H1 (cell line): ENCODE results near the gene CD72. TPM values are rescaled to one million over a fixed set of nuclear protein-coding genes. Genes with fewer than 3 reads are reported as not detected.

ENCODE experiments used
- CTCF ChIA-PET: fragments of 300-600 bp; sonication (Branson Sonifier 250); formaldehyde crosslinking; loops from one replicate; lab custom pipeline; 2021; ENCODE audit not compliant: partially characterized antibody; lab: Charles Lee
- POLR2A ChIA-PET: fragments of 300-600 bp; sonication (Branson Sonifier 250); formaldehyde crosslinking; loops from one replicate; lab custom pipeline; 2021; ENCODE audit warnings: inconsistent platforms; ENCODE audit not compliant: partially characterized antibody; lab: Charles Lee
- DNase-seq, 2 experiments: peaks; one replicate each; pipeline versions ENCODE4 v3.0.0 to v3.0.0-alpha.2; 2010 to 2022; ENCODE audit warnings: low spot score in 2 of 2, low read depth in 1 of 2, mixed read lengths in 1 of 2
- FAIRE-seq: peaks from 2 replicates; lab custom pipeline; 2011; peaks lifted over from hg19 to GRCh38; lab: Jason Lieb, UNC
- H2AFZ ChIP-seq: 2 replicates; pipeline ENCODE4 v1.8.1; 2012; ENCODE audit warnings: low read length, inconsistent platforms
- H2AK5ac ChIP-seq: 2 replicates; pipeline ENCODE4 v1.6.1; 2013; ENCODE audit warnings: low read depth, low read length
- H2BK120ac ChIP-seq: replicated peaks from 2 replicates; pipeline ENCODE3; 2013; ENCODE audit warnings: low read depth, low read length, inconsistent platforms
- H2BK12ac ChIP-seq: 2 replicates; pipeline ENCODE4 v1.6.1; 2013; ENCODE audit warnings: low read depth, low read length
- H2BK15ac ChIP-seq: 2 replicates; pipeline ENCODE4 v1.6.1; 2013; ENCODE audit warnings: low read length
- H2BK20ac ChIP-seq: 2 replicates; pipeline ENCODE4 v1.6.1; 2013; ENCODE audit warnings: low read length
- H2BK5ac ChIP-seq: 2 replicates; pipeline ENCODE4 v1.6.1; 2013; ENCODE audit warnings: low read depth, low read length
- H3K14ac ChIP-seq: 2 replicates; pipeline ENCODE4 v1.6.1; 2013; ENCODE audit warnings: inconsistent platforms; ENCODE audit not compliant: insufficient read length
- H3K18ac ChIP-seq: 2 replicates; pipeline ENCODE4 v1.6.1; 2013; ENCODE audit warnings: low read length; ENCODE audit errors: extremely low read depth
- H3K23ac ChIP-seq: 2 replicates; pipeline ENCODE4 v1.6.1; 2013; ENCODE audit warnings: inconsistent platforms; ENCODE audit not compliant: insufficient read length
- H3K23me2 ChIP-seq: 2 replicates; pipeline ENCODE4 v1.6.1; 2013; ENCODE audit warnings: low read depth, low read length
- H3K27ac ChIP-seq: 2 replicates; pipeline ENCODE4 v1.6.1; 2011; ENCODE audit warnings: low read depth, low read length, inconsistent platforms
- H3K27me3 ChIP-seq, 4 experiments: replicated peaks in 1 of 4; 1 replicate in 1 of 4; 2 replicates in 3 of 4; pipeline versions ENCODE4 v1.6.1 to v1.8.1; 2011 to 2013; ENCODE audit warnings: low read length in 3 of 4, mild to moderate bottlenecking in 3 of 4, inconsistent platforms in 2 of 4, mixed read lengths in 2 of 4, moderate library complexity in 1 of 4; ENCODE audit not compliant: control insufficient read depth in 3 of 4, insufficient read depth in 3 of 4; ENCODE audit errors: extremely low read depth in 1 of 4
- H3K36me3 ChIP-seq, 4 experiments: 2 replicates each; pipeline versions ENCODE4 v1.6.1 to v1.8.1; 2011 to 2013; ENCODE audit warnings: mild to moderate bottlenecking in 4 of 4, low read length in 3 of 4, moderate library complexity in 2 of 4, control low read depth in 1 of 4, inconsistent platforms in 1 of 4; ENCODE audit not compliant: insufficient read depth in 4 of 4, control insufficient read depth in 2 of 4
- H3K4ac ChIP-seq: replicated peaks from 2 replicates; pipeline ENCODE3; 2013; ENCODE audit warnings: low read length, low read depth, mixed read lengths, inconsistent platforms; ENCODE audit not compliant: insufficient read length
- H3K4me1 ChIP-seq, 4 experiments: replicated peaks in 1 of 4; 1 replicate in 1 of 4; 2 replicates in 3 of 4; pipeline versions ENCODE4 v1.6.1 to v1.8.1; 2011 to 2013; ENCODE audit warnings: low read length in 3 of 4, inconsistent platforms in 2 of 4, mixed read lengths in 1 of 4; ENCODE audit not compliant: insufficient read depth in 4 of 4, control insufficient read depth in 3 of 4
- H3K4me2 ChIP-seq, 2 experiments: 2 replicates each; pipeline versions ENCODE4 v1.6.1 to v1.8.1; 2011 to 2013; ENCODE audit warnings: low read depth in 2 of 2, low read length in 2 of 2, control low read depth in 1 of 2, inconsistent platforms in 1 of 2, mild to moderate bottlenecking in 1 of 2; ENCODE audit not compliant: insufficient read depth in 1 of 2
- H3K4me3 ChIP-seq, 4 experiments: fragments of 200-600, 300-600 bp in 1 of 4; sonication (generic), shearing (Covaris generic), sonication (Bioruptor Twin) in 1 of 4; 2 replicates each; pipeline versions ENCODE4 v1.5.1 to v1.8.1; 2011 to 2016; ENCODE audit warnings: low read length in 4 of 4, low read depth in 3 of 4, control low read depth in 2 of 4, inconsistent platforms in 2 of 4, mild to moderate bottlenecking in 2 of 4, mixed read lengths in 1 of 4, moderate library complexity in 1 of 4; ENCODE audit not compliant: insufficient read depth in 2 of 4; ENCODE audit errors: extremely low read depth in 1 of 4
- H3K56ac ChIP-seq: replicated peaks from 2 replicates; pipeline ENCODE3; 2013; ENCODE audit warnings: low read depth, mild to moderate bottlenecking, mixed read lengths, low read length, inconsistent platforms; ENCODE audit not compliant: insufficient read length
- H3K79me1 ChIP-seq: 2 replicates; pipeline ENCODE4 v1.6.1; 2013; ENCODE audit warnings: low read depth, low read length, control low read depth
- H3K79me2 ChIP-seq, 2 experiments: 2 replicates each; pipeline versions ENCODE4 v1.6.1 to v1.8.1; 2012 to 2013; ENCODE audit warnings: low read length in 2 of 2, mild to moderate bottlenecking in 2 of 2, inconsistent platforms in 1 of 2; ENCODE audit not compliant: insufficient read depth in 2 of 2, control insufficient read depth in 1 of 2
- H3K9ac ChIP-seq, 4 experiments: replicated peaks in 1 of 4; 1 replicate in 1 of 4; 2 replicates in 3 of 4; pipeline versions ENCODE4 v1.6.1 to v1.8.1; 2011 to 2013; ENCODE audit warnings: low read depth in 3 of 4, low read length in 3 of 4, control low read depth in 2 of 4, mild to moderate bottlenecking in 2 of 4, moderate library complexity in 2 of 4, inconsistent platforms in 1 of 4; ENCODE audit errors: extremely low read depth in 1 of 4
- H3K9me3 ChIP-seq, 2 experiments: 2 replicates each; pipeline versions ENCODE4 v1.6.1 to v1.8.1; 2012 to 2013; ENCODE audit warnings: mild to moderate bottlenecking in 2 of 2, moderate library complexity in 2 of 2, control low read depth in 1 of 2, inconsistent platforms in 1 of 2, low read depth in 1 of 2, low read length in 1 of 2, mixed read lengths in 1 of 2; ENCODE audit not compliant: insufficient read depth in 2 of 2
- H4K20me1 ChIP-seq, 2 experiments: replicated peaks in 1 of 2; 2 replicates each; pipeline versions ENCODE3 to v1.8.1; 2011 to 2013; ENCODE audit warnings: inconsistent platforms in 2 of 2, low read length in 2 of 2, mild to moderate bottlenecking in 1 of 2; ENCODE audit not compliant: insufficient read depth in 2 of 2, control insufficient read depth in 1 of 2
- H4K5ac ChIP-seq: 2 replicates; pipeline ENCODE4 v1.6.1; 2013; ENCODE audit warnings: low read length, low read depth, mixed read lengths, inconsistent platforms; ENCODE audit not compliant: insufficient read length
- H4K8ac ChIP-seq: 2 replicates; pipeline ENCODE4 v1.8.0; 2013; ENCODE audit warnings: mild to moderate bottlenecking, moderate library complexity, low read length, inconsistent platforms; ENCODE audit not compliant: insufficient read depth; ENCODE audit errors: extremely low read depth
- H4K91ac ChIP-seq: replicated peaks from 2 replicates; pipeline ENCODE3; 2013; ENCODE audit warnings: low read length, mixed read lengths, inconsistent platforms; ENCODE audit not compliant: insufficient read length
- BRCA1 ChIP-seq: IDR thresholded peaks from 2 replicates; pipeline ENCODE4 v1.6.1; 2012; ENCODE audit warnings: low read depth, low read length, improper control_type of control experiment
- GABPA ChIP-seq: IDR thresholded peaks from 2 replicates; pipeline ENCODE4 v1.6.1; 2011; ENCODE audit warnings: mild to moderate bottlenecking, low read length, moderate library complexity, borderline replicate concordance; ENCODE audit not compliant: insufficient read depth
- SIRT6 ChIP-seq: IDR thresholded peaks from one replicate; pipeline ENCODE4 v1.7.1; 2012; ENCODE audit warnings: low read length, inconsistent platforms
- SP1 ChIP-seq: IDR thresholded peaks from 2 replicates; pipeline ENCODE4 v1.6.1; 2011; ENCODE audit warnings: low read depth, low read length
- TCF12 ChIP-seq: IDR thresholded peaks from 2 replicates; pipeline ENCODE4 v1.6.1; 2011; ENCODE audit warnings: low read depth, mild to moderate bottlenecking, low read length
- WGBS, 2 experiments: shearing (Covaris generic) in 1 of 2; methylation state at CpG; one replicate each; pipeline versions ENCODE4 v1.1.6 to v1.1.7; 2013 to 2015; ENCODE audit warnings: low lambda C conversion rate in 2 of 2, mixed read lengths in 2 of 2, inconsistent platforms in 1 of 2, low coverage in 1 of 2, missing lambda C conversion rate in 1 of 2; ENCODE audit not compliant: insufficient replicate concordance in 2 of 2, insufficient coverage in 1 of 2, insufficient read length in 1 of 2; ENCODE audit errors: extremely low coverage in 1 of 2, missing lambda C conversion rate in 1 of 2; 5-methylcytosine and 5-hydroxymethylcytosine counted together
- polyA plus RNA-seq, 7 experiments: library from polyadenylated mRNA; depleted of rRNA in 3 of 7; stranded (reverse) in 5 of 7; unstranded in 2 of 7; fragments of >200 nt in 5 of 7; fragments of 200-250 nt in 2 of 7; gene quantifications; 1 replicate in 5 of 7; 2 replicates in 1 of 7; 4 replicates in 1 of 7; pipeline versions ENCODE4 v1.2.1 to v1.2.3, GENCODE V29; 2011 to 2013; ENCODE audit warnings: missing spikeins in 2 of 7, mixed read lengths in 2 of 7
- total RNA-seq: library from RNA; stranded (reverse); fragmentation: NEBNext Ultra II Directional; extraction: Animal tissue kit (Norgen Biotek cat#: 25700); gene quantifications from 2 replicates; pipeline ENCODE4 v1.2.1, GENCODE V29; 2021
- TF ChIP-seq, protein P1 (sequence below): IDR thresholded peaks from 2 replicates; pipeline ENCODE4 v1.6.1; 2011; ENCODE audit warnings: low read length, improper control_type of control experiment

Gene CD72
- total and polyA plus RNA-seq, 2 of the 8 experiments (the other 6 are each of a cell fraction or from before 2014, with no cell fraction given), result 4.0 to 4.5 TPM

DNA sequence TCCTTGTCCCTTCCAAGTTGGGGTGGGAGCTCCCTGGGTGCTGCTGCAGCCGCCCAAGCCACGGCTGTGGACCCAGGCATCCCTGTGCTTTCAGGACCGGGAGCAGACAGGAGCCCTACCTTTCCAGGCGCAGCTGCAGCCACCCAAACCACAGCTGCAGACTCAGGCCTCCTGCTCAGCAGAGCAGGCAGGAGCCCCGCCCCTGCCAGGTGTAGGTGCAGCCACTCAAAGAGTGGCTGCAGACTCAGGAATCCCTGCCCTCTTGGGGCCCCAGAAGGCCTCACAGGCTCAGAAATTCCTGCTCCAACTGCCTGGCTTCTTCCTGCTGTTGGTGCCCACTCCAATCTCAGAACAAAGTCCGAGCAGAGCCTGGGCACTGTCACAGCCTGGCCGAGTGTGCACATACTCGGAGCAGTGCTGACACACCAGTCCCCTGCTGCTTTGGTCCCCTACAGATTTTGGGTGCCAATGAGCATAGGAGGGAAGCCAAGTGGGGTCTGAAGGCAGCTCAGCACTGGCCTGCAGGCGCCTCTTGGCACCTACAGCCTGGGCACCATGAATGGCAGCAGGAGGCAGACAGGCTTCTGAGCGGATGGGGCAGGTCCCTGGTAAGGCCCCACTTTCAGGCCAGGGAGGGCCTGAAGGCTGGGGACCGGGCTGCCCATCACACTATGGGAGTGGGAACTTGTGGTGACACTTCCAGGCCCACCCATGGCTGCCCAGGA lies 19.2 kb downstream of the CD72 start:
- TF ChIP-seq SIRT6 (no peak), SP1 (0 out of 2 replicates have a peak, but pooled peaks have one; percentile 34), TCF12 (0 out of 2 replicates have a peak, but pooled peaks have one; percentile 51), GABPA (no peak), BRCA1 (no peak)
- TF ChIP-seq, protein P1, sequence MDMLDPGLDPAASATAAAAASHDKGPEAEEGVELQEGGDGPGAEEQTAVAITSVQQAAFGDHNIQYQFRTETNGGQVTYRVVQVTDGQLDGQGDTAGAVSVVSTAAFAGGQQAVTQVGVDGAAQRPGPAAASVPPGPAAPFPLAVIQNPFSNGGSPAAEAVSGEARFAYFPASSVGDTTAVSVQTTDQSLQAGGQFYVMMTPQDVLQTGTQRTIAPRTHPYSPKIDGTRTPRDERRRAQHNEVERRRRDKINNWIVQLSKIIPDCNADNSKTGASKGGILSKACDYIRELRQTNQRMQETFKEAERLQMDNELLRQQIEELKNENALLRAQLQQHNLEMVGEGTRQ, result no peak
- Histone ChIP-seq H3K4me2 (peak overlapping the region in 1 of 2 experiments; percentile 43; a peak in 2 of 4 replicates), H2AK5ac (peak overlapping the region; percentile 39; the same call in 1 of the 2 replicates), H3K27me3 (no peaks in the 10 kb centered on the region), H3K14ac (no peak overlapping the region), H2BK12ac (peak overlapping the region; percentile 84; the same call in 1 of the 2 replicates), H3K27ac (no peak overlapping the region), H3K23ac (no peak overlapping the region), H4K20me1 (no peaks in the 10 kb centered on the region), H3K79me2 (no peaks in the 10 kb centered on the region), H2BK120ac (peak overlapping the region; percentile 43), H3K4ac (peak overlapping the region; percentile 53), H3K79me1 (no peaks in the 10 kb centered on the region; the same call in 1 of the 2 replicates), H3K4me1 (peaks cover 0 to 15% (median 9%) of the 10 kb centered on the region in 4 experiments; a peak in 6 of 7 replicates), H3K18ac (peak overlapping the region; percentile 71), H2AFZ (no peak overlapping the region), H2BK5ac (peak overlapping the region; percentile 83), H4K8ac (peak overlapping the region; percentile 14; the same call in 1 of the 2 replicates), H4K91ac (peak overlapping the region; percentile 85), H3K56ac (no peak overlapping the region), H2BK20ac (0 out of 2 replicates have a peak overlapping the region, but pooled peaks have one; percentile 32), H3K4me3 (no peak overlapping the region), H3K9me3 (no peaks in the 10 kb centered on the region; a peak in 1 of 4 replicates), H4K5ac (no peak overlapping the region), H3K23me2 (no peaks in the 10 kb centered on the region), H3K9ac (no peak overlapping the region), H2BK15ac (peak overlapping the region; percentile 81; the same call in 1 of the 2 replicates), H3K36me3 (no peaks in the 10 kb centered on the region)
- CTCF ChIA-PET, result interaction anchor here (1.0 to 2.5 kb wide), 19 partner anchors 10 to 147 kb away, joined by 3 to 11 read pairs (median 4); no protein-coding TSS in a partner anchor
- FAIRE-seq (no peak), DNase-seq (no peak)
- WGBS, 2 experiments, result 83% methylated on average over 11 of the region's 11 CpGs; no CpG with 5 or more reads in 1 of the 2 experiments
- POLR2A ChIA-PET, result interaction anchor here (0.8 to 1.2 kb wide), 3 partner anchors 13 to 150 kb away, joined by 3 read pairs; partner anchors contain the start of genes GBA2 and RGP1
